OCI-LY7 (cell line): ENCODE data around the gene KIF1A. TPM values are rescaled to one million over a fixed set of nuclear protein-coding genes. Genes with fewer than 3 reads are reported as not detected.

ENCODE experiments used
- BruUV-seq: library from RNA; stranded (reverse); fragments of 400-500 nt; replicated peaks from 2 replicates; lab custom pipeline; 2021; lab: Mats Ljungman, UMichigan
- CTCF ChIA-PET: fragments of 300-600 bp; sonication (Branson Sonifier 250); formaldehyde crosslinking; loops from one replicate; lab custom pipeline; 2022; ENCODE audit warnings: antibody characterized with exemption; ENCODE audit not compliant: unreplicated experiment; lab: Charles Lee
- POLR2A ChIA-PET: fragments of 300-600 bp; sonication (Branson Sonifier 250); formaldehyde crosslinking; loops from one replicate; lab custom pipeline; 2022; ENCODE audit warnings: antibody characterized with exemption; lab: Charles Lee
- DNase-seq: peaks from one replicate; pipeline ENCODE4 v3.0.0-alpha.2; 2015; ENCODE audit warnings: low spot score
- H2AFZ ChIP-seq: fragments of 200-600 bp; sonication (generic), shearing (Covaris generic); 2 replicates; pipeline ENCODE4 v1.6.1; 2014; ENCODE audit warnings: mild to moderate bottlenecking, antibody characterized with exemption, low read length, moderate library complexity
- H3K27ac ChIP-seq: fragments of 200-600 bp; sonication (generic); 2 replicates; pipeline ENCODE4 v1.5.1; 2014; ENCODE audit warnings: mixed run types, low read depth, mild to moderate bottlenecking, moderate library complexity, low read length, inconsistent platforms; ENCODE audit not compliant: poor library complexity, severe bottlenecking
- H3K36me3 ChIP-seq: fragments of 200-600 bp; sonication (generic); 2 replicates; pipeline ENCODE4 v1.6.1; 2014; ENCODE audit warnings: mild to moderate bottlenecking, antibody characterized with exemption, low read length, moderate library complexity, mixed read lengths; ENCODE audit not compliant: insufficient read depth
- H3K4me1 ChIP-seq: fragments of 200-600 bp; sonication (generic); 2 replicates; pipeline ENCODE4 v1.5.1; 2014; ENCODE audit warnings: mild to moderate bottlenecking, low read length; ENCODE audit not compliant: insufficient read depth, poor library complexity, severe bottlenecking
- H3K4me2 ChIP-seq: fragments of 200-600 bp; sonication (generic); 2 replicates; pipeline ENCODE4 v1.6.1; 2014; ENCODE audit warnings: mild to moderate bottlenecking, low read length
- H3K4me3 ChIP-seq: fragments of 200-600 bp; sonication (generic); 2 replicates; pipeline ENCODE4 v1.5.1; 2014; ENCODE audit warnings: mild to moderate bottlenecking, low read depth, low read length; ENCODE audit not compliant: poor library complexity, severe bottlenecking
- H3K79me2 ChIP-seq: fragments of 200-600 bp; sonication (generic); 2 replicates; pipeline ENCODE4 v1.6.1; 2016; ENCODE audit warnings: low read depth, mild to moderate bottlenecking, low read length, moderate library complexity, mixed read lengths; ENCODE audit not compliant: insufficient read depth
- H3K9me2 ChIP-seq: fragments of 200-600 bp; sonication (generic); 2 replicates; pipeline ENCODE4 v1.6.1; 2016; ENCODE audit warnings: mild to moderate bottlenecking, low read length, mixed read lengths; ENCODE audit not compliant: insufficient read depth
- H3K9me3 ChIP-seq: fragments of 200-600 bp; sonication (generic); 2 replicates; pipeline ENCODE4 v1.6.1; 2014; ENCODE audit warnings: mild to moderate bottlenecking, mixed run types, low read length, mixed read lengths
- H4K20me1 ChIP-seq: fragments of 200-600 bp; sonication (generic); 2 replicates; pipeline ENCODE4 v1.6.1; 2014; ENCODE audit warnings: mild to moderate bottlenecking, antibody characterized with exemption, low read length, moderate library complexity, mixed read lengths; ENCODE audit not compliant: insufficient read depth
- EZH2phosphoT487 ChIP-seq: fragments of 200-600 bp; sonication (generic); IDR thresholded peaks from 2 replicates; pipeline ENCODE4 v1.6.1; 2018; ENCODE audit warnings: low read depth, borderline replicate concordance, mild to moderate bottlenecking, mixed run types, antibody characterized with exemption, low read length, moderate library complexity, mixed read lengths
- intact Hi-C: fragments of 100-400 bp; cut with micrococcal nuclease; formaldehyde crosslinking; loops from one replicate; pipeline ENCODE4 v1.10.0; 2022; ENCODE audit not compliant: unreplicated experiment
- total RNA-seq, 2 experiments: library from RNA; depleted of rRNA in 1 of 2; stranded (reverse); fragments of >200 nt in 1 of 2; shearing (Covaris generic) in 1 of 2; gene quantifications; 2 replicates each; pipeline ENCODE4 v1.2.3, GENCODE V29; 2014 to 2022
- TF ChIP-seq, protein P1 (sequence below): fragments of 200-600 bp; sonication (generic); conservative IDR thresholded peaks from 2 replicates; pipeline ENCODE4 v1.5.1; 2014; ENCODE audit warnings: mild to moderate bottlenecking, antibody characterized with exemption, low read length, moderate library complexity, mixed read lengths

The KIF1A gene
- total RNA-seq, 2 experiments from 2014 or later, result not detected

DNA sequence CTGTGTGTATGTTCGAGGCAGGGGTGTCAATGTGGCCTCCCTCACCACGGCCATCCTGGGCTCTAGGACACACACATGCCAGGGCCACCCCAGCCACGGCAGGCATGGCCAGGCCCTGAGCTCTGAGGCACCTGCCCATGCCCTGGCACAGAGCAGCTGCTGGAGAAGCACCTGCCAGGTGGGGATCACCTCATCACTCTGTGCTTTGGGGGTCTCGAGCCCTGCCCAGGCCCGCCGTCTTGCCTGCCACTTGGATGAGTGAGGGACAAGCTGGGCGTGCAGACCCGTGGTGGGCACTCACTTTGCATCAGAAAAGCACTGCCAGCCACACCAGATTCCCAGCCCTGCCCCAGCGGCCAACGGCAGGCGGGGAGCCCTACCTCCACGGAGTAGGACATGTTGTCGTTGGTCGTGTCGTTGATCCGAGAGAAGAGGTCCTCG lies 33.1 kb downstream of the KIF1A start:
- no peak for DNase-seq

DNA sequence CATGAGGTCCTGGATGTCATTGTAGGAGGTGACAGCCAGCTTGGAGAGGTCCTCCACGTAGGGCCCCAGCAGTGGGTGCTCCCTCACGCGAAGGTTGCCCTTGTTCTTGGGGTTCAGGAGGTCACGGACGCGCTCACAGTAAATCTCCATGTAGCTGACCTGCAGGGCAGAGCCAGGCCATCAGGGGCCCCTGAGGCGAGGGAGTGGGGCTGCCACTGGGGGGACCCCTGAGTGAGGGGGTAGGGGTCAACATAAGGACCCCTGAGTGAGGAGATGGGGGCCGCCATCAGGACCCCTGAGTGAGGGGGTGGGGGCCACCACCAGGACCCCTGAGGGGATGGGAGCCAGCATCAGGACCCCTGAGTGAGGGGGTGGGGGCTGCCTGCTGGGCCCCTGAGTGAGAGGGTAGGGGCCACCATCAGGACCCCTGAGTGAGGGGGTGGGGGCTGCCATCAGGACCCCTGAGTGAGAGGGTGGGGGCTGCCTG lies 33.6 kb downstream of the KIF1A start:
- Histone ChIP-seq H3K27ac (no peak overlapping the region), H4K20me1 (no peaks in the 10 kb centered on the region), H3K4me2 (no peak overlapping the region), H3K9me3 (no peaks in the 10 kb centered on the region), H3K36me3 (no peaks in the 10 kb centered on the region), H3K4me1 (no peaks in the 10 kb centered on the region), H3K79me2 (no peaks in the 10 kb centered on the region), H3K4me3 (no peak overlapping the region), H2AFZ (no peak overlapping the region), H3K9me2 (no peaks in the 10 kb centered on the region)
- ChIA-PET CTCF (no interaction called here), POLR2A (no interaction called here)
- BruUV-seq, result no TSS peak
- intact Hi-C loops, result no loop called here
- no peak for DNase-seq
- TF ChIP-seq EZH2phosphoT487, result no peak
- TF ChIP-seq, protein P1, sequence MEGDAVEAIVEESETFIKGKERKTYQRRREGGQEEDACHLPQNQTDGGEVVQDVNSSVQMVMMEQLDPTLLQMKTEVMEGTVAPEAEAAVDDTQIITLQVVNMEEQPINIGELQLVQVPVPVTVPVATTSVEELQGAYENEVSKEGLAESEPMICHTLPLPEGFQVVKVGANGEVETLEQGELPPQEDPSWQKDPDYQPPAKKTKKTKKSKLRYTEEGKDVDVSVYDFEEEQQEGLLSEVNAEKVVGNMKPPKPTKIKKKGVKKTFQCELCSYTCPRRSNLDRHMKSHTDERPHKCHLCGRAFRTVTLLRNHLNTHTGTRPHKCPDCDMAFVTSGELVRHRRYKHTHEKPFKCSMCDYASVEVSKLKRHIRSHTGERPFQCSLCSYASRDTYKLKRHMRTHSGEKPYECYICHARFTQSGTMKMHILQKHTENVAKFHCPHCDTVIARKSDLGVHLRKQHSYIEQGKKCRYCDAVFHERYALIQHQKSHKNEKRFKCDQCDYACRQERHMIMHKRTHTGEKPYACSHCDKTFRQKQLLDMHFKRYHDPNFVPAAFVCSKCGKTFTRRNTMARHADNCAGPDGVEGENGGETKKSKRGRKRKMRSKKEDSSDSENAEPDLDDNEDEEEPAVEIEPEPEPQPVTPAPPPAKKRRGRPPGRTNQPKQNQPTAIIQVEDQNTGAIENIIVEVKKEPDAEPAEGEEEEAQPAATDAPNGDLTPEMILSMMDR, result no peak

More for the DNA sequence above, 33.1 kb downstream of the KIF1A start:
- no peak overlapping the region for H3K4me2 ChIP-seq
- H3K27ac ChIP-seq, result no peak overlapping the region
- ChIA-PET CTCF (no interaction called here), POLR2A (no interaction called here)
- BruUV-seq, result no TSS peak
- TF ChIP-seq, protein P1, result no peak
- no peak for TF ChIP-seq EZH2phosphoT487
- no peaks in the 10 kb centered on the region for H3K4me1 ChIP-seq
- H3K79me2 ChIP-seq, result no peaks in the 10 kb centered on the region
- intact Hi-C loops, result no loop called here
- no peaks in the 10 kb centered on the region for H3K36me3 ChIP-seq
- no peak overlapping the region for H3K4me3 ChIP-seq
- no peaks in the 10 kb centered on the region for H3K9me3 ChIP-seq
- no peak overlapping the region for H2AFZ ChIP-seq
- H3K9me2 ChIP-seq, result no peaks in the 10 kb centered on the region
- H4K20me1 ChIP-seq, result no peaks in the 10 kb centered on the region

DNA sequence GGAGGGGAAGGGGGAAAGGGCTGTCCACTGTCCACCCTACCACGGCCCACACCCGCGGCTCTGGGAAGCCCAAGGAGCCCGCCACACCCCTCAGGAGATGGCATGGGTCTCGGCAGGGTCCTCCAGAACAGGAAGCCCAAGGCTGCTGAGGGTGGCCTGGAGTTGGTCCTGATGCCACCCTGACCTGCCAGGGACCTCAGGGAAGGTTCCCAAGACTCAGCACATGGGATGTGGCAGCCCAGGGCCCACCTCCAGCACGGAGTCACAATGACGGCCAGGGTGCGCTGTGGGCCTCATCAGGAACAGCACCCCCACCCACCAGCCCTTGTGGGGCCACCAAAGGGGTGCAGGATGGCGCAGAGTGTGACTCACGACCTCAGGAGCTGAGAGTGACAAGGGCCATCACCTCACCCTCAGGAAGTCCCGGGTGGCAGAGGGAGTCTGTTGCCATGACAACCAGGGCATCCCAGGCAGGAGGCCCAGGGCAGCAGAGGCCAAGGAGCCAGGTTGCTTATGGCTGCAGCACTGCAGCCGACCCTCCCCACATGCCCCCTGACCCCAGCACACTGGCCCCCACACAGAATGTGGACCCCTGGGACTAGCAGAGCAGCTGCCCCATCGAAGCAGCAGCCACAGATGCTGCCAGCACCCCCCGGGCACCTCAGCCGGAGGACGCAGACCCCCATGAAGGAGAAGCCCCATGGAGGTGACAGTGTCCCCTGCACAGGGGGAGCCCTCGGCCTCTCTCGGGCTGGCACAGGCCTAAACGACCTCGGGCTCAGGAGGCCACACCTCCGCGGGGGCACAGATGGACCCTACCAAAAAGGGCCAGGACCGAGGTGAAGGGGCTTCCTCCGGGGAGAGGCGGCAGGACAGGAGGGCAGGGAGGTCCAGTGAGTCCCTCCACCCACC lies 34.3 kb downstream of the KIF1A start:
- BruUV-seq, result no TSS peak
- no peaks in the 10 kb centered on the region for H3K9me2 ChIP-seq
- no peaks in the 10 kb centered on the region for H3K9me3 ChIP-seq
- H3K36me3 ChIP-seq, result no peaks in the 10 kb centered on the region
- no peaks in the 10 kb centered on the region for H3K4me1 ChIP-seq
- H2AFZ ChIP-seq, result no peak overlapping the region
- TF ChIP-seq, protein P1, result no peak
- no peak for TF ChIP-seq EZH2phosphoT487
- no peak overlapping the region for H3K27ac ChIP-seq
- H3K79me2 ChIP-seq, result no peaks in the 10 kb centered on the region
- no peak overlapping the region for H3K4me2 ChIP-seq
- CTCF ChIA-PET, result no interaction called here
- DNase-seq, result no peak
- intact Hi-C loops, result no loop called here
- H4K20me1 ChIP-seq, result no peaks in the 10 kb centered on the region
- no peak overlapping the region for H3K4me3 ChIP-seq
- POLR2A ChIA-PET, result no interaction called here
